GM18505 (cell line): ENCODE results near the gene POMT1.

Experiments
- ATAC-seq: cut with Tn5 transposase; IDR thresholded peaks from one replicate; pipeline ENCODE4 v1.9.1; 2021; ENCODE audit not compliant: unreplicated experiment
- POLR2A ChIP-seq: IDR thresholded peaks from 4 replicates; pipeline ENCODE4 v1.6.1; 2011; ENCODE audit warnings: borderline replicate concordance; ENCODE audit not compliant: insufficient read depth, insufficient read length; ENCODE audit errors: extremely low read depth

Gene POMT1

DNA sequence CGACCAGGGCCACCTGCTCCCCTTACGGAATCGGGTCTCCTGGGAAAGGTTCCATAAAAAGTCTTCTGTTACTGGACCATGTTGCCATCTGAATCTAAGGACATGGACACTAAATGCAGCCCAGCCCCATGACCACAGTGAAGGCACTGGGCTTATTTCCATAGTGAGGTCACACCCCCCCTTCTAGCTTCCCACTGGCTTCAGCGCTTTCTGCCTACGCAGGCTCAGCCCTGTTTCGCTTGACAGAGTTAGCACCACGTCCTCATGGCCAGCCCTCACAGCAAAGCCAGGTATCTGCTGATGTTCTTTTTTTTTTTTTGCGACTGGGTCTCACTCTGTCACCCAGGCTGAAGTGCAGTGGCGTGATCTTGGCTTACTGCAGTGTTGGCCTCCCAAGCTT, 14.2 kb downstream of the POMT1 start:
- ATAC-seq, result no peak
- no peak for TF ChIP-seq POLR2A

GRCh38 chr9:131517761-131518190, 15.1 kb downstream of the POMT1 start:
- TF ChIP-seq POLR2A, result no peak
- ATAC-seq, result no peak

DNA sequence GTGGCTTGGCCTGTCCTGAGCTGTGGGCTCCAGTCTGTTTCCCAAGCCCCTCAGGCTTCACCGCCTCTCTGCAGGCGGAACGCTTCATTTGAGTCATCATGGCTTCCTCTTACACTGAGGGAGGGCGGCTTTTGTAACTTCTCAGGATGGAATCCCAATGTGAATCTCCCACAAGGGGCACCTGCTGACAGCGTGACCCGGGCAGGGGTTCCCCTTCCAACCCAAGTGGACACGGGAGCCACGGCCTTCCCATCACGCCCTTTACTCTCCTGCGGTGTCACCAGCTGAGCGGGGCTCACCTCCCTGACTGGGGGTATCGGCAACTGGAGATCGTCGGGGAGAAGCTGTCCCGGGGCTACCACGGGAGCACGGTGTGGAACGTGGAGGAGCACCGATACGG, 15.8 kb downstream of the POMT1 start:
- no peak for ATAC-seq
- no peak for TF ChIP-seq POLR2A

GRCh38 chr9:131520503-131520902, 17.8 kb downstream of the POMT1 start:
- ATAC-seq, result no peak
- no peak for TF ChIP-seq POLR2A

GRCh38 chr9:131521203-131521602, 18.5 kb downstream of the POMT1 start:
- no peak for TF ChIP-seq POLR2A
- ATAC-seq, result no peak

GRCh38 chr9:131521822-131522221, 19.1 kb downstream of the POMT1 start:
- no peak for ATAC-seq
- no peak for TF ChIP-seq POLR2A

DNA sequence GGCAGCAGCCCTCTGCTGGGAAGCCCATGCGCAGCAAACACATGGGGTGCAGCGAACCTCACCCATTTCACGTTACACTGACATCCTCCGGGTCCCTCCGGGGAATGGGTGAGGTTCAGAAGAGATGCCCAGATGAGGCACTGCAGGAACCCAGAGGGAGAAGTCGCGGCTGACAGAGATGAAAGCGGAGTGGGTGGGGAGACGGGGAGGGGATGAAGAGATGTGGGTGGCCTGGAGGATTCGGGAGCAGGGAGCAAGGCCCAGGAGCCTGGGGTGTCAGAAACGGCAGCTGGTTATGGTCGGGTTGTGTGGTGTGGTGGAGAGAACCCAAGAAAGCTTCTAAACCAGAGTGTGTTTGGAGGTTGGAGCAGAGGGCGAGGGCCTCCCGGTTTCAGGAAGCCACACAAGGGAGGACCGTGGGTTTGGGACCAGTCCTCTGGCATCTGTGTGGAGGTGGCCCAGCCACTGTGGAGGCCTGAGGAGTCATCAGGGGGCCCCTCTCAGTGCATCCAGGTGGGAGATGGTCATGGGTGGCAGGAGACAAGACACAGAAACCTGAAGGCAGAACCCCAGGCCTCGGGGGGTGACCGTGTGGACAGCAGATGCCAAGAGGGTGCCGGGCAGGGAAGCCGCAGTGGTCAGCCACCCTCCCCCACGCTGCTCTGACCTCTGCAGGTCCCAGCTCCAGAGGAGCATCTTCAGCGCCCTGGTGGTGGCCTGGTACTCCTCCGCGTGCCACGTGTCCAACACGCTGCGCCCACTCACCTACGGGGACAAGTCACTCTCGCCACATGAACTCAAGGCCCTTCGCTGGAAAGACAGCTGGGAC, 19.8 kb downstream of the POMT1 start:
- TF ChIP-seq POLR2A, result no peak
- ATAC-seq, result no peak

- TF ChIP-seq POLR2A, result no peak
- no peak for ATAC-seq
These were observed 20.3 kb downstream of the POMT1 start for GRCh38 chr9:131523086-131523388.

- ATAC-seq, result no peak
- no peak for TF ChIP-seq POLR2A
These were observed 21.0 kb downstream of the POMT1 start for GRCh38 chr9:131523451-131524435.

- no peak for ATAC-seq
These were observed 22.1 kb downstream of the POMT1 start for GRCh38 chr9:131524665-131525315.

DNA sequence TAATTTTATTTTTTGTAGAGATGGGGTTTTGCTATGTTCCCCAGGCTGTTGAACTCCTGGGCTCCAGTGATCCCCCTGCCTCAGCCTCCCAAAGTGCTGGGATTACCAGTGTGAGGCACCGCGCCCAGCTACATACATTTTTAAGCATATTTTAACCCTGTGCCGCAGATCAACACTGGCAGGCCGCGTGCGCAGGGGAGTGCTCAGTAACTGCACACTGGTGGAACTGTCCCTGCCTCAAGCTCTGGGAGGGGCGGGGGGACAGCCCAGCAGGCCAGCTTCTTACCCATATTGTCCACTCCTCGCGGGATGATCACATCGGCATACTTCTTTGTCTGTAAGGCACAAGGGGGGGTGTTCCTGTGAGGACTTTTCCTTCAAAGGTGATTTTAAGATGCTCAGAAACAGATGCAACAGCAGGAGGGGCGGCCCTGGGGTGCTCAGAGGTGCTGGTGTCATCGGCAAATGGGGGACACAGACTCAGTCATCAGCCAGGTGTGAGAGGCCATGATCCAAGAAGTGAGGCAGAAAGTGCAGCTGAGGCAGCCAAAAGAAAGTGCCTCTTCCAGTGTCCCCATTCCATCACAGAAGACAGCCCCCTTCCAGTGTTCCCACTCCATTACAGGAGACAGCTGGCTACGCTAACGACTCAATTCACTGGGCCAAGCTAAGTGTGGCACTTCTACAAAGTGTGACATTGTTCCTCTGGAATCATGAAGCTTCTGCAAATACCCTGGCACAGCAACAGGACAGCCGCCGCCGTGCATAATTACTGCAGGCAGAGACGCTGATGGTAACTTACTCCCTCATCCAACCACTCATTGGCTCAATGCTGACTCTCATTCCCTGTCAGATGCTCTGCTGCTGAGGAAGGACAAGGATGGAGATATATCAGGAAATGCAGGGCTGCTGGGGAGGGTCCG, 23.2 kb downstream of the POMT1 start:
- ATAC-seq, result no peak
- no peak for TF ChIP-seq POLR2A

More at GRCh38 chr9:131524665-131525315, 22.1 kb downstream of the POMT1 start:
- TF ChIP-seq POLR2A, result no peak

DNA sequence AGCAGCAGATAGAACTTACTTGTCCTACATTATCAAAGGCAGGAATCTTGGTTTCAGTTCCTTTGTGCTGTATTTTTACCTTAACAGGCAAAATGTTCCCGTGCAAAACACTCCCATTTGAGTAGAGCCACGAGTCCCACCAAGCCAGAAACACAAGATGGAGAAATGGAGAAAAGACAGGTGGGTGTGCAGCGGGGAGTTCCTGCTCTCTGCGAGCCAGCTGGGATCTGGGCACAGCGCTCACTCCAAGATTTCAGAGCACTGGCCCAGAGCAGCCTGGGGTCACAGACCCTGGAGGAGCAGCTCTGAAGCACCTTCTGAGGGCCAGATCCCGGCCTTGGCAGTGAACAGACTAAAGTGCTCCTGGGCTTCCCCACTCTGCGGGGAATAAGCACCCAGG, 25.5 kb downstream of the POMT1 start:
- TF ChIP-seq POLR2A, result no peak
- ATAC-seq, result no peak
